ENCODE data around the gene LCA5L.
A peak's percentile ranks its signal among the peaks of the same experiment; 100 is the strongest.

Gene LCA5L

GRCh38 chr21:39445321-39446269, at the start of gene LCA5L:
TSS of gene LCA5L (minus strand) at chr21:39445778. CDS start at chr21:39428493, 17,285 bp downstream.
- peak; percentile 75 for DNase-seq (ENCODE audit: low read depth)

GRCh38 chr21:39489380-39489924, 43.9 kb upstream of the LCA5L start:
- no peak for DNase-seq (ENCODE audit: low read depth)

- DNase-seq (ENCODE audit: low read depth) = no peak
Measured at GRCh38 chr21:39484711-39485276, 39.2 kb upstream of the LCA5L start.

GRCh38 chr21:39483917-39484316, 38.3 kb upstream of the LCA5L start:
- peak; percentile 97 for DNase-seq (ENCODE audit: low read depth)

GRCh38 chr21:39481886-39482285, 36.3 kb upstream of the LCA5L start:
- no peak for DNase-seq (ENCODE audit: low read depth)

- no peak for DNase-seq (ENCODE audit: low read depth)
Measured at GRCh38 chr21:39480271-39480670, 34.7 kb upstream of the LCA5L start.

- no peak for DNase-seq (ENCODE audit: low read depth)
Measured at GRCh38 chr21:39479814-39480182, 34.2 kb upstream of the LCA5L start.

- DNase-seq (ENCODE audit: low read depth) = no peak
Measured at GRCh38 chr21:39479164-39479813, 33.7 kb upstream of the LCA5L start.

GRCh38 chr21:39474611-39475010, 29.0 kb upstream of the LCA5L start:
- peak; percentile 22 for DNase-seq (ENCODE audit: low read depth)

- no peak for DNase-seq (ENCODE audit: low read depth)
Measured at GRCh38 chr21:39472786-39473185, 27.2 kb upstream of the LCA5L start.

GRCh38 chr21:39471598-39471997, 26.0 kb upstream of the LCA5L start:
- no peak for DNase-seq (ENCODE audit: low read depth)

GRCh38 chr21:39468559-39468958, 23.0 kb upstream of the LCA5L start:
- DNase-seq (ENCODE audit: low read depth) = no peak

- no peak for DNase-seq (ENCODE audit: low read depth)
Measured at GRCh38 chr21:39467746-39468145, 22.2 kb upstream of the LCA5L start.

- no peak for DNase-seq (ENCODE audit: low read depth)
Measured at GRCh38 chr21:39466584-39466983, 21.0 kb upstream of the LCA5L start.

- no peak for DNase-seq (ENCODE audit: low read depth)
Measured at GRCh38 chr21:39463308-39463707, 17.7 kb upstream of the LCA5L start.

GRCh38 chr21:39461419-39461818, 15.8 kb upstream of the LCA5L start:
- DNase-seq (ENCODE audit: low read depth) = no peak

- no peak for DNase-seq (ENCODE audit: low read depth)
Measured at GRCh38 chr21:39456665-39457064, 11.1 kb upstream of the LCA5L start.

- DNase-seq (ENCODE audit: low read depth) = no peak
Measured at GRCh38 chr21:39454949-39455668, 9.5 kb upstream of the LCA5L start.

GRCh38 chr21:39453571-39454179, 8.1 kb upstream of the LCA5L start:
- DNase-seq (ENCODE audit: low read depth) = no peak

- no peak for DNase-seq (ENCODE audit: low read depth)
Measured at GRCh38 chr21:39452970-39453342, 7.4 kb upstream of the LCA5L start.

- peak; percentile 9 for DNase-seq (ENCODE audit: low read depth)
Measured at GRCh38 chr21:39452207-39452969, 6.8 kb upstream of the LCA5L start.

All from amniotic epithelial cell (primary cell).